Stomach (tissue), 9 donors: ENCODE measurements around the gene GJB2. TPM values are rescaled to one million over a fixed set of nuclear protein-coding genes. Genes with fewer than 3 reads are reported as not detected.
A peak's percentile ranks its signal among the peaks of the same experiment; 100 is the strongest.

Experiments used
- DNase-seq, 2 donors: peaks; one replicate each; pipeline versions ENCODE4 v3.0.0 to v3.0.0-alpha.2; 2013 to 2019
- H3K27ac ChIP-seq, 5 donors: fragments of 200-600 bp in 4 of 5; sonication (generic) in 4 of 5; one replicate each; pipeline ENCODE4 v1.5.1; 2013 to 2019; ENCODE audit warnings: mild to moderate bottlenecking in 1 of 5, moderate library complexity in 1 of 5
- H3K27me3 ChIP-seq, 3 donors: fragments of 200-600 bp; sonication (generic); one replicate each; pipeline ENCODE4 v1.5.1; 2017 to 2019; ENCODE audit warnings: mixed run types in 1 of 3
- H3K36me3 ChIP-seq, 4 donors: fragments of 200-600 bp; sonication (generic); 1 replicate in 3 of 4; 2 replicates in 1 of 4; pipeline ENCODE4 v1.5.1; 2016 to 2019
- H3K4me1 ChIP-seq, 4 donors: fragments of 200-600 bp; sonication (generic); one replicate each; pipeline ENCODE4 v1.5.1; 2016 to 2019
- H3K4me3 ChIP-seq, 4 donors: fragments of 200-600 bp; sonication (generic) in 3 of 4; one replicate each; pipeline ENCODE4 v1.5.1; 2016 to 2019; ENCODE audit warnings: mild to moderate bottlenecking in 1 of 4
- H3K9me3 ChIP-seq, 4 donors: fragments of 200-600 bp; sonication (generic); one replicate each; pipeline ENCODE4 v1.5.1; 2016 to 2019
- EP300 ChIP-seq: sonication (generic); formaldehyde crosslinking; IDR thresholded peaks from one replicate; pipeline ENCODE4 v1.6.1; 2017; ENCODE audit warnings: antibody characterized with exemption
- POLR2A ChIP-seq, 4 donors: fragments of 450-650 bp; IDR thresholded peaks; one replicate each; pipeline ENCODE4 v1.6.1; 2016; ENCODE audit warnings: antibody characterized with exemption in 4 of 4, control low read depth in 2 of 4, mild to moderate bottlenecking in 1 of 4, moderate library complexity in 1 of 4
- POLR2AphosphoS5 ChIP-seq, 3 donors: sonication (generic); formaldehyde crosslinking; IDR thresholded peaks; one replicate each; pipeline ENCODE4 v1.6.1; 2016; ENCODE audit warnings: antibody characterized with exemption in 3 of 3
- WGBS, 5 donors: extraction: QIAGEN DNeasy Blood & Tissue Kit in 3 of 5; methylation state at CpG; one replicate each; pipeline versions ENCODE4 v1.1.5 to v1.1.7; 2013 to 2018; 5-methylcytosine and 5-hydroxymethylcytosine counted together
- intact Hi-C: fragments of 100-400 bp; cut with DNase I; formaldehyde crosslinking; loops from one replicate; pipeline ENCODE4 v1.15.1; 2023; ENCODE audit warnings: low total_unique reads
- polyA plus RNA-seq, 3 donors: library from polyadenylated mRNA; stranded (reverse); fragments of 200-250 nt; gene quantifications; one replicate each; pipeline ENCODE4 v1.2.3, GENCODE V29; 2013
- total RNA-seq, 5 donors: library from RNA; depleted of rRNA; stranded (reverse); fragments of >200 nt; gene quantifications; one replicate each; pipeline versions ENCODE4 v1.1.0 to v1.2.3, GENCODE V29; 2014 to 2016
- TF ChIP-seq, protein P1 (sequence below), 7 experiments: fragments of 450-650 bp in 4 of 7; fragments of 200-600 bp in 3 of 7; sonication (generic) in 3 of 7; IDR thresholded peaks; one replicate each; pipeline ENCODE4 v1.5.1; 2016 to 2019; ENCODE audit warnings: antibody characterized with exemption in 7 of 7, control low read depth in 2 of 7, mild to moderate bottlenecking in 1 of 7
- donor health status: healthy with polysubstance abuse.
- donor health status: Bipolar disorder and iron deficiency.
- donor health status: healthy.

Gene GJB2
- total and polyA plus RNA-seq, 8 donors, result 0.58 to 102 (median 2.3) TPM; not detected in 1

DNA sequence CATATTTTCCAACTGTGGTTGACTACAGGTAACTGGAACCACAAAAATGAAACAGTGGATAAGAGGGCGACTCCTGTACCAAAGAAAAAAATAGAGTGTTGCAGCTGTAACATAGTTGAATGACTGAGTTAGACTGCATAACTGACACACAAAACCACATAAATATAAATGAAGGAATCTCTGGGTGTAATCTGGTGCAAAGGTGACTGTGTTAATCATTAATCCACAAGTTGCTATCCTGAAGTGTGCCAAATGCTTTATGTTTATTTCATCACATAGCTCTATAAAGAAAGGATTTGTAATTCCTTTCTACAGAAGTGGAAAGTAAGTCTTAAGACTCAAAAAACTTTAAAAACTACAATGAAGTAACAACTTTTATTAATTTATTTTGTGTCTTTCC, 6.0 kb upstream of the GJB2 start:
- Histone ChIP-seq H3K27ac (no peak overlapping the region), H3K4me1 (peaks cover 2 to 11% (median 6%) of the 10 kb centered on the region in 4 donors), H3K36me3 (no peaks in the 10 kb centered on the region), H3K27me3 (peaks cover 7 to 43% (median 23%) of the 10 kb centered on the region in 3 donors), H3K4me3 (no peak overlapping the region), H3K9me3 (peaks cover 0 to 4% (median 0%) of the 10 kb centered on the region in 4 donors)
- intact Hi-C loops, result no loop called here
- whole genome bisulfite sequencing, 5 donors, result 48 to 84% (median 61%) methylated on average over 1 of the region's 1 CpG
- DNase-seq, result peak in 1 of 2 donors; percentile 57
- TF ChIP-seq POLR2A (IDR thresholded peaks at IDR 0.05) (no peak), EP300 (no peak), POLR2AphosphoS5 (IDR thresholded peaks at IDR 0.05) (no peak)
- TF ChIP-seq, protein P1, sequence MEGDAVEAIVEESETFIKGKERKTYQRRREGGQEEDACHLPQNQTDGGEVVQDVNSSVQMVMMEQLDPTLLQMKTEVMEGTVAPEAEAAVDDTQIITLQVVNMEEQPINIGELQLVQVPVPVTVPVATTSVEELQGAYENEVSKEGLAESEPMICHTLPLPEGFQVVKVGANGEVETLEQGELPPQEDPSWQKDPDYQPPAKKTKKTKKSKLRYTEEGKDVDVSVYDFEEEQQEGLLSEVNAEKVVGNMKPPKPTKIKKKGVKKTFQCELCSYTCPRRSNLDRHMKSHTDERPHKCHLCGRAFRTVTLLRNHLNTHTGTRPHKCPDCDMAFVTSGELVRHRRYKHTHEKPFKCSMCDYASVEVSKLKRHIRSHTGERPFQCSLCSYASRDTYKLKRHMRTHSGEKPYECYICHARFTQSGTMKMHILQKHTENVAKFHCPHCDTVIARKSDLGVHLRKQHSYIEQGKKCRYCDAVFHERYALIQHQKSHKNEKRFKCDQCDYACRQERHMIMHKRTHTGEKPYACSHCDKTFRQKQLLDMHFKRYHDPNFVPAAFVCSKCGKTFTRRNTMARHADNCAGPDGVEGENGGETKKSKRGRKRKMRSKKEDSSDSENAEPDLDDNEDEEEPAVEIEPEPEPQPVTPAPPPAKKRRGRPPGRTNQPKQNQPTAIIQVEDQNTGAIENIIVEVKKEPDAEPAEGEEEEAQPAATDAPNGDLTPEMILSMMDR (IDR thresholded peaks at IDR 0.05), result no peak

DNA sequence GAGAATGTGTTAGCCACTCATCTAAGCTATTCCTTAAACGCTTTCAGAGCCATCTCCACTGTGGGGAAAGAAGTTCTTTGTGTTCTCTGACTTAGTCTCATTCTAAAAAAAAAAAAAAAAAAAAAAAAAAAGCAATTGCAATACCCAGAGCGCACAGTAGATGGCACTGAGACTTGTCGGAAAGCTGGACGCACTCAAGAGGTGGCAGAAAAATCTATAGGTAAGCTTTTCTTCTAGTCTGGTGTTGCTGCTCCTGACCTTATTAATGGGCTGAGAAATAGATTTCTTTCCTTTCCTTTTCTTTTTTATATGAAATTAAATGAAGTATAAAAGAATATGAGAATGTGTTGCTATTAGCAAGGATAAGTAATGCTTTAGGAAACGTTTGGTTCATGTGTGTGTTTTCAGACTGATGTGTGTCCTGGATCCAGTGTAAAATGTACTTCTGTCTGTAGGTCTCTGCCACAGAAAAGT, 4.7 kb upstream of the GJB2 start:
- WGBS, 5 donors, result 6 to 11% (median 10%) methylated on average over 5 of the region's 5 CpGs
- no peak overlapping the region for H3K4me3 ChIP-seq
- peaks cover 15 to 25% (median 19%) of the 10 kb centered on the region in 4 donors for H3K4me1 ChIP-seq
- peaks cover 13 to 48% (median 37%) of the 10 kb centered on the region in 3 donors for H3K27me3 ChIP-seq
- TF ChIP-seq, protein P1 (IDR thresholded peaks at IDR 0.05), result peak in 4 of 7 experiments; percentile 55 to 71 (median 66)
- no peak for TF ChIP-seq POLR2AphosphoS5 (IDR thresholded peaks at IDR 0.05)
- no peaks in the 10 kb centered on the region for H3K36me3 ChIP-seq
- intact Hi-C loops, result no loop called here
- peaks cover 0 to 4% (median 0%) of the 10 kb centered on the region in 4 donors for H3K9me3 ChIP-seq
- DNase-seq, result peak in 1 of 2 donors; percentile 72
- no peak overlapping the region for H3K27ac ChIP-seq

DNA sequence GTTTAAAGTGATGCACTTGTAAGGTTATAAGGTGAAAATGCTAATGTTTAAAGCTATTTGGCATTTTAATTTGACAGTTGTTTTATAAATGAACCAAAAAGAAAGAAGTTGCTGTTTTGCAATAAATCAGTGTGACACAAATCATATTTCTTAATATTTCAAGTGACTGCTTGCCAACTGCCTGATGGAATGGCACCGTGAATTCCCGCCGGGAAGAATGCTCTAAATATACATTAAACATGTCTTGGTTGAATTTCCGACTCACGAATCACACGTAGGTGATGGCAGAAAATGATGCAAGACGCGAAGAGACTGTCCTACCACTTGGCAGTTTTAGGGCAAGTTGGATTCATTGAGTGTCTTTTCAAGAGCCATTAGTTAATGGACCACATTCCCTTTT, 3.1 kb upstream of the GJB2 start:
- H3K4me3 ChIP-seq, result no peak overlapping the region
- intact Hi-C loops, result no loop called here
- 75 to 86% (median 78%) methylated on average over 8 of the region's 8 CpGs for WGBS, 5 donors
- peaks cover 18 to 36% (median 28%) of the 10 kb centered on the region in 4 donors for H3K4me1 ChIP-seq
- no peaks in the 10 kb centered on the region for H3K9me3 ChIP-seq
- H3K27ac ChIP-seq, result no peak overlapping the region
- peaks cover 13 to 63% (median 46%) of the 10 kb centered on the region in 3 donors for H3K27me3 ChIP-seq
- no peak for DNase-seq
- H3K36me3 ChIP-seq, result no peaks in the 10 kb centered on the region
- TF ChIP-seq, protein P1 (IDR thresholded peaks at IDR 0.05), result no peak
- TF ChIP-seq POLR2AphosphoS5 (IDR thresholded peaks at IDR 0.05) (no peak), POLR2A (IDR thresholded peaks at IDR 0.05) (no peak), EP300 (no peak)

DNA sequence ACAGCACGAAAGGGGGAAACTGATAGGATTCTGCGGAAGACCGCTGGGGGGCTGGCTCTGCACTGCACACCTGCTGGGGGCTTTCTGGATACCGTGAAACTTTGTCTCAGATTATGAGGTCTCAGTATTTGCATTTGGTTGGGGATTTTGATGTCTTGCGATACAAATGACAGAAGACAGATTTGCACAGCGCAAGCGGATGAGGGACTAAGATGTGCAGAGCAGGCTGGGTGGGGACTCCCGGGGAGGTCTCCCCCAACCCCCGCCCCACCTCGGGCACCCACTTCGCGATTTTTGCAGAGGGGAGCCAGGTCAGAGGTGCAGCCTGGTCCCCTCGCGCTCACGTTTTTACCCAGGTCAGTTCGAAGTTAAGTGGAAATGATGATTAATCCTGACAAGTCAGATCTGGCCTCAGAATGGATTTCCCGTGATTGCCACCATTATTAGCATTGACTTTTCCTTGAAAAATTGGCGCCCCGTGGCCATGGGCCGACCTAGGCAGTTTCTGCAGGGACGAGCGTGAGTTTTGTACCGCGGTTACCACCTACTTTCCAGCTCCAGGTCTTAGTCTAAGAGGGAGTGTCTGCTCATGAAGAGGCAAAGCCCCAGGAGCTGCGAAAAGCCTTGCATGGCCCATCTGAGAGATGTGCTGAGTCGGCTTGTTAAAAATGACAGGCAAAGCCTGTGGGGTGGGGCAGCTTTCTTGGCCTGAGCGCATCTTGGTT, 1.3 kb upstream of the GJB2 start:
- WGBS, 5 donors, result 9 to 14% (median 12%) methylated on average over 27 of the region's 27 CpGs
- intact Hi-C loops, result no loop called here
- H3K36me3 ChIP-seq, result no peaks in the 10 kb centered on the region
- peak overlapping the region in 2 of 4 donors; percentile 73 to 80 for H3K4me3 ChIP-seq
- TF ChIP-seq POLR2A (IDR thresholded peaks at IDR 0.05) (no peak), EP300 (no peak)
- TF ChIP-seq, protein P1 (IDR thresholded peaks at IDR 0.05), result no peak
- no peak overlapping the region for H3K27ac ChIP-seq
- no peak for DNase-seq
- H3K27me3 ChIP-seq, result peaks cover 13 to 66% (median 46%) of the 10 kb centered on the region in 3 donors
- peaks cover 18 to 36% (median 28%) of the 10 kb centered on the region in 4 donors for H3K4me1 ChIP-seq
- no peaks in the 10 kb centered on the region for H3K9me3 ChIP-seq
